GM21786 (cell line): ENCODE measurements around the gene MYH10.

Source experiments
- ATAC-seq: cut with Tn5 transposase; IDR thresholded peaks from one replicate; pipeline ENCODE4 v1.9.1; 2021; ENCODE audit not compliant: unreplicated experiment

Gene MYH10

DNA sequence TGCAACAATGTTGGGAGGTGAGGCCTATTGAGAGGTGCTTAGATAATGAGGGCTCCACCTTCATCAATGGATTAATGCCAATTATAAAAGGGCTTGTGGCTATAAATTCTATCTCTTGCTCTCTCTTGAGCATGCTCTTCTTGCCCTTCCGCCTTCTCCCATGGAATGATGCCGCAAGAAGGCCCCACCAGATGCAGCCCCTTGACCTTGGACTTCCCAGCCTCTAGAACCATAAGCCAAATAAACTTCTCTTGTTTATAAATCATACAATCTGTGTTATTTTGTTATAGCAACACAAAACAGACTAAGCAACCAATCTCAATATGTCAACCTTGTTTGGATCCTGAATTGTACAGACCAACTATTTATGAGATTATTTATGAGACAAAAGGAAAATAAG is 20.0 kb downstream of the MYH10 start:
- ATAC-seq = no peak

DNA sequence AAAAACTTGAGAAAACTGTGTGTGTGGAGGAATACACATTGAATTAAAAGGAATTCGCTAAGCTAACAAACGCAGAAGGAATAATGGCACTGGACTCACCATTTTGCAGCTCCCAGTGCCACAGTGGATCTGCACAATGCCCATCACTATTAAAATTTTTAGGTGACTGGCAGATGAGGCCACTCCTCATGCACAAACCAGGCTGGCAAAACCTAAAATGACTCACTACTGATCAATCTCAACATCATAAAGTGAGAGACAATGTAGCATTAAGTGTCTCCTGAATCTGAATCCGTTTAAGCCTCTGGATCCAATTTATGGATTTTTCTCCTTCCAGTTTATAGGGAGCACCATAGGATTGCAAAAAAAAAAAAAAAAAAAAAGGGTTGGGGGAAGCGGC is 20.6 kb downstream of the MYH10 start:
- no peak for ATAC-seq

DNA sequence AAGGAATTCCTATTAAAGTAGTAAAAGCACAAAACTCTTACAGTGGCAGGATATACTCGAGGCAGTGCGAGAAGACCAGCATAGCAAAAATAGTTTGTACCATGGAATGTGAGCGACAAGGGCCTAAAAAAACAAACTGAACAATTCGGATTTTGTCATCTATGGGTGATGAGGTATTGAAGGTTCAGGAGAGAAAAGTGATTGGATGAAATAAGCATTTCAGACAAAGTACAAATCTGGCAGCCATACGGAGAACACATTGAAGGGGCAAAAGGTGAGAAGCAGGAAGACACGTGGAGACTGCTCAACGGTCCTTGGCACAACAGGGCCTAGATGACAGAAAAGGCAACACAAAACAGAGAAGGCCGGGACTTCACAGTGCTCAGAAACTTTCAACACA is 22.5 kb downstream of the MYH10 start:
- ATAC-seq = no peak

DNA sequence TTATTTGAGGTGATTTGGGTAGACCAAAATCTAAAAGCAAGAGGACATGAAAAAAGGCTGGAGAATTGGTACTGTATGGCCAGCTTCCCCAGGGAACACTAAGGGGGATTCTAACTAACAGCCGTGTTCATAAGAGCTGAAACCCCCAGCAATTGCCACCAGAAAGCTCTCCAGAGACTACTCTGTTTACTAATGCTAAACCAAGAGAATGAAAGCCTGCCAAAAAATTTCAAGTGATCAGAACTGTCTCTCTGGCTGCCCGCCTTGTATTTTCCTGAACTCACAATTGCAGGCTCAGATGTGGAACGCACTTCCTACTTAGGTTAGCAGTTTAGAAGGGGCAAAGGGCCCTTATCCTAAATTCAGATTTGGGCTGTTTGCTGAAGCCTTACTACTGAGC is 24.1 kb downstream of the MYH10 start:
- ATAC-seq = no peak

DNA sequence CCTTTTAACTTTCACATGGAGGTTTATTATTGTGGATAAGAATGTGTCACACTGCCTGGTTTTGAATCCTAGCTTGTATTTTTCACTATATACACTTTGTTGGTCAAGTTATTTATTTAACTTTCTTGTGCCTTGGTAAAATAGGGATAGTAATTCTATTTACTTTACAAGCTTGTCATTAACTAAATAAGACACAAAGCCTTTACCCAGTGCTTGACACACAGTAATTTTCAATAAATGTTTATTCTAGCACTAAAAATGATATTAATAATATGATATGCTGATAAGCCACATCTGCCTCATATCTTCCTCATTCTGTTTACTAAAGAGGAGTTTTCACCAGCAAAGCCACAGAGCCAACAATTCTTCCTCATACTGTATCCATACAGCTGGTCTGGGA is 27.8 kb downstream of the MYH10 start:
- ATAC-seq = no peak

DNA sequence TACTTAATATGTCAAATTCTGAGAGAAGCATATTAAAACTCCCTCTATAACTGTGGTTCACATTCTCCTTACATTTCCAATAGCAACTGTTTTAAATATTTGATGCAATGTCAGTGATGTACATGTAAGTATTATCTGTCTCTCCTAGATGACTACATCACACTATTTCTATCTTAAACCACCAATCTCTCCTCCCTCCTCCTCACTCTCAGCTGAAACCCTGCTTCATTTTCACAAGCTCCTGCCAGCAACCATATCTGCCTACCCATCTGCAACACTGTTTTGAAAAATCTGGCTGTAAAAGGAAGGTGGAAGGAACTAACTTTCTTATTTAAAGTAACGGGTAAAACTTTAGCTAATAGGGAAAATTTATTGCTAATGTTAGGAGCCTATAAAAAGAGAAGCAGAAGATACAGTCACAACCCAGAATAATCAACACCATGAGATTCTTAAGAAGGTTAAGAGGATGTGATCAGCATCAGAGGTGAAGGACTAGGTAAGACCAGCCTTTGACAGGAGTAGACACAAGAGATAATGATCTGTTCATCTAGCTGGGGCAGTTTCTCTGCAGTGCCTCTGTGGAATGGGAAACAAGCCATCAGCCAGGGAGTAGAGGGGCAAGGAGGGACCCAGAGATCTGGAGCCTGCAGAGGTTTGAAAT is 31.0 kb downstream of the MYH10 start:
- ATAC-seq = no peak

DNA sequence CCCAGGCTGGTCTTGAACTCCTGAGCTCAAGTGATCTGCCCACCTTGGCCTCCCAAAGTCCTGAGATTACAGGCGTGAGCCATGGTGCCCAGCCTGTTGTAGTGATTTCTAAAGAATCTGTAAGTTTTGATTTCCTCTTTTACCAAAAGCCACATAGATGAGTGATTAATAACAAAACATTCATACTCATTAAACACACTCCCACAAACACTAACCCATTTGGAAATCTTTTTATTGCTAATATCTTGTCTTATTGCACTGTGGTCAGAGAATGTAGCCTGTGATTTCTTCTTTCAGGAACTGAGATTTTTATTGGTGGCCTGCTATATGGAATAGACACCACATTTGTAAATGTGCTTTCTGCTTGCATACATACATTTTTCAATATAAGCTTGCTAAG is 31.6 kb downstream of the MYH10 start:
- no peak for ATAC-seq

DNA sequence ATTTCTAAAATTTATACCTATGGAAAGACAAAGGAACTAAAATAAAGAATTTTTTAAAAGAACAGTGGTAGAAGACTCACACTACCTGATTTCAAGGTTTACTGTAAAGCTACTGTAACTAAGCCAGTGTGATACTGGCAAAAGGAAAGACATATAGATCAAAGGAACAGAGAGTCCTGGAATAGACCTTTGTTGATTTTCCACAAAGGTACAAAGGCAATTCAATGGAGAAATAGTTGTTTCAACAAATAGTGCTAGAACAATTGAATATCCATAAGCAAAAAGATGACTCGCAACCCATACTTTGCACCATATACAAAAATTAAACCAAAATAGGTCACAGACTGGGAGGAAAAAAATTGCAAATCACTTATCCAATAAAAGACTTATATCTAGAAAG is 36.7 kb downstream of the MYH10 start:
- ATAC-seq = no peak

DNA sequence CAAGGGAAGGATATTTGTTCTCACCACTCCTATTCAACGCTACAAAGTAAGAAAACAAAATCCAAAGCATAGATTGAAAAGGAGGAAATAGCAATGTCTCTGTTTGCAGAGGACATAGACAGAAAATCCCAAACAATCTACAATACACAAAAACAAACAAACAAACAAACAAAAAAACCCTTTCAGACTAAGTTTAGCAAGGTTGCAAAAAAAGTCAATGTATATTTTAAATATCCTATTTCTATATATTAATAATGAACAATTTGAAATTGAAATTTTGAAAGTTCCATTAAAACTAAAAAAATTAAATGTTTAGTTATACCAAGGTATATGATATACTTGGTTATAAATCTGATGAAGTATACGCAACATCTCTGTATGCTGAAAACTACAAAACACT is 37.2 kb downstream of the MYH10 start:
- ATAC-seq = no peak

DNA sequence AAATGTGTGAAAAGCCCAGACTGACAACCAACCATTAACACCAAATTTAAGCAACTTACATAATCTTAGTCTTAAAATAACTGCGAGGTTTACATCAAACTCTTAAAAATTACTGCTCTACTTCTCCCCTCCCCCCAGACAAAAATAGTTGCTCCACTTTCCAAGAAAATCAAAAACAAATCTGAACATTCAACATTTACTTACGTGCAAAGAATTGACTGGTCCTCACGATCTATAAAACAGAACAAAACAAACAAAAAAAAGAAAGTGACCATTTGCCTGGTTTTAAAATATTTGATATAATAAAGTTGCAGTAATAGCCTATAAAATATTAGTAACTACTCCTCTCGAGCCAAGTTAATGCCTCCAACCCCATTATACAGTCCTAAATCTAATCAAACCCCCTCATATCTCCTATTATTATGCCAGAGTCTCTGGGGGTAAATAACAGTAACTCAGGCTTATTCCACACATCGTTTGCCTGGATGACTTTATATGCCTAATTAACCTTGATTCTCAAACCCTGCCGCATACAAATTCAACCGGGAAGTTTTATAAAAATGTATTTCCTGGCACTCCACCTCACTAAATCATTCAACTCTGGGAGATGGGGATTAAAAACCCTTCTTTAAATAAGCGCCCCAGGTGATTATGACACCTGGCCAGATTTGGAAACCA is 41.5 kb downstream of the MYH10 start:
- ATAC-seq = no peak

DNA sequence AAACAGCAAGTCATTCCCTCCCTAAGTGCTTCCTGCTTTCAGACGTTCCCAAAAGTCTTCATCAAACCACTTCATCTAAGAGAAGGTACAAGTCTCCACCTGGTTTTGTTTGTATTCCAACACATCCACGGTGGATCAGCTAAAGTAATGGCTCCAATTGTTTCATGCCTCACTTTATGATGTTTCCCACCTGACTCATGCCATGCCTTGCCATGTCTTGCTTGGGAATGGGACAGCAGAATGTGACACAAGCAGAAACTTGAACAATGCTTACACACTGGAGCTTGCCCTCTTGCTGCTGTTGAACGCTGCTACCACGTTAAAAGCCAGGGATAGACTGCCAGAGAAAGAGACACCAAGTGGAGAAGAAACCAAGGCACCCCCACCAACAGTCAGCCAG is 43.8 kb downstream of the MYH10 start:
- no peak for ATAC-seq

DNA sequence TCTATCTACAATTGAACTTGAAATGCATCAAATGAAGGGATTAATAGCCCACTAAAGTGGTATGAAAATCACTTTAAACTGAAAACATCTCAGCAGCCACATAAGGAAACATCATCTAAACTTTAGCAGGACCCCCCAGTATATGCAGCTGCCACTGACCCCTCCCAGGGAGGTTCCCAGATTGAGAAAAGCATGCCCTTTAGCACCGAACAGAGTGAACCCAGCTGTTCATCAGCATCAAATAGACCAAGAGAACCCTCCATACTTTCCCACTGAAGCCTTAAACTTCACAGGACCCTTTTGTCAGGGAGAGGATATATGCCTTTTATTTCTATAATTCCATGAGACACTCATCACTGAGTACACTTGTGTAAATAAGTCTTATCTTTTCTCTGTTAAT is 44.6 kb downstream of the MYH10 start:
- no peak for ATAC-seq

DNA sequence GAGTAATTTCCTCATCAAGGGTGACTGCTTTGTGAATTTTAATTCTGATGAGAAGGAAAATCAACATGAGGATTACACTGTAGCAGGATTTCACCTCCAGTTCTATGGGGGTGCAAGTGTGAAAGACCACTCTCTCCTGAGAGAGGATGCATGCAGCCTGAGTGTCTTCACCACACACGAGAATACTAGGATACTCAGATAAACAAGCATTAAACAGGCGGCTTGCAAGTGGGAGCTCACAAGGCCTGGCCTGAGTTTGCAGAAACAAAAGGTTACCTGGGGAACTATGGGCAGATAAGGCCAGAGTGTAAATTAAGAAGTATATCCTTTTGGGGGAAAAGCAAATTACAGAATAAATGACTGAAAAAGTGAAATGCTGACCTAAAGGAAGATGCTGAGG is 46.6 kb downstream of the MYH10 start:
- ATAC-seq = no peak

DNA sequence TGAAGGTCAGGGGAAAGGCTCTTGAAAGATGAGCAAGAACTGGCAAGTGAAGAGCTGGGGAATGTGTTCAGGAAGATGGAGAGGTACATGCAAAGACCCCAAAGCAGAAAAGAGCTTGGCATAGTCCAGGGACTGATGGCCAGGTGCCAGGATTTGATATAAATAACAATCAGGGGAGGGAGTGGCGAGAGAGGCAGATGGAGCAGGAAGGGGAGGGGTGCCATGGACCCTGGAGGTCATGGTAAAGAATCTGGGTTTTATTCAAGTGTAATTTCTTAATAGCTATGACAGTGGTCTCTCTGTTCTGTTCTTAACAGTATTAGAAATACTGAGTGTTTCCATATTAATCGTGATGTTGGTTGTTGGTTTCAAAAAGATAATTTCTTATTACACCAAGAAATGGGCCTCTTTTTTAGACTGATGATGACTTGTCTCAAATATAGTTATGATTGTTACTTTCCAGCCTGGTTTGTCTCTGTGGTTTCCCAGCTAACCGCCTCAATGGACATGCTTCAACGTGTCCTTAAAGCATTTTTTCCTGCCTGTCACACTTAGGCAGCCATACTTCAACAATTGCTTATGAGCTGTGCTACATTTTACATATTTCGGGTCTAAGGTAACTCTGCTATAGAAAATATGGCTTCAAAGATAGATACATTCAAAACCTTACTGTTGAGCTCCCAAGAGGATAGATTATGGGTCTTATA is 49.4 kb downstream of the MYH10 start:
- ATAC-seq = no peak

DNA sequence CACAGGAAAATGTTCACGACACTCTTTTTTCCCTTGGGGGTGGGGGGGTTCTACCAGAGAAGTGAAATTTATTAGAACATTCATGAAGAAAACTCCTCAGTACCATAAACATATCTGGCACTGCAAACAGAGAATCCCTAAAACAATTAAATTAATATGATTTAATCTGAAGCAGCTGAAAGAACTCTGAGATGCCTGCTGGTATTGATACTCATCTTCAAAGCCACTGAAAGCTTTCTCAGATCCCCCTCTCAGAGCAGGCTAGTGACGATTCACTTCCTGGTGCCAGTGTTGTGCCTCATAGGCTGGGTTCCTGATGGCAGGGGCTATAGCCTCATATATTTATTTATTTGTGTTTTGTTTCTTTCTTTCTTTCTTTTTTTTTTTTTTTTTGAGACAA is 52.7 kb downstream of the MYH10 start:
- no peak for ATAC-seq

DNA sequence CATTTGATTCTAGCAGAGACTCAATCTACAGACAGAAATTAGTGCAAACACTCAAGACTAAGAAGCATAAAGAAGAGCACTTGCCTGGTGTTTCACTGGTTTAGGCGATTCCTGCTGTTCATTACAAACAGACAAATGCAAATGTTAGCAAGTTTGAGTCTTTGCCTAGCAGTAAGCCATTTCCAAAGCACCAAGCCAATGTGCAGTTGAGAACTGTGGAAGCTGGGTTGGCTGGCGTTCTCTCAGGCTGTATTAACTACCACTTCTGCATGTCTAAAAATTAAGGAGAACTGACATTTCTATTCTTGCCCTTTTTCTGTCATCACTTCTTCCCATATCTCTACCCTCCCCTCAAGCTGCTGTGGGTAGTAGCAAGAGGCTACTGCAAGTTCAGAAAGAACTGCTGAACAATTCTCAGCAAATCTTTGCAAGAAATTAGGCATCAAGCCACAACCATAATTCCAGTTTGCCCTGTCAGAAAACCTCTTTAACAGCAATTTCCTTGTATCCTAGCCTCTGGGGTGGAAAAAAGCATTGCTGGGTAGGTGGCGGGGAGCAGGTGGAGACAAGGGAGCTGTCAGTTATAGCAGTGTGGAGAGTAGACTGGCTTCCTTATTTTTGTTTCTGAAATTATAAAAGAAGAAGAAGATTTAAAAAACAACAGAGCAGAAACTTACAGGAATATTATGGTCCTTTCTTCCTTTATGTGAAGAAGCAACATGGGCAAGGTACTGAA is 53.8 kb downstream of the MYH10 start:
- no peak for ATAC-seq

DNA sequence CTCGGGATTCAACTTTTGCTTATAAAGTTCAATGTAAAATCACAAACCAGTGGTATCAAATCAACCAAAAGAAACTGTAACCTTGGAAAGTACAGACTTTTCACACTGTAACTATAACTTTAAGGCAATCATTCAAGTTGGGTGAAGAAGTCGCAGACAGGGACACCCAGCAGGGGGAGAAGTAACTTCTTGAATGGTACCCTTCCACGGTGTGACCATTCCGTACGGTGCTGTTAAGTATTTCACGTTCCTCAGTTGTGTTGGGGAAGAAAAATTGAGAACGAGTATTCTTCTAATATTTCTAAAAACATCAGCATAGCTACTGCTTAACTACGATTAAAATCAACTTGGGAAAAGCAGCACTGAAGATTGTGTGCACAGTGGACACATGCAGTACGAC is 55.8 kb downstream of the MYH10 start:
- no peak for ATAC-seq

DNA sequence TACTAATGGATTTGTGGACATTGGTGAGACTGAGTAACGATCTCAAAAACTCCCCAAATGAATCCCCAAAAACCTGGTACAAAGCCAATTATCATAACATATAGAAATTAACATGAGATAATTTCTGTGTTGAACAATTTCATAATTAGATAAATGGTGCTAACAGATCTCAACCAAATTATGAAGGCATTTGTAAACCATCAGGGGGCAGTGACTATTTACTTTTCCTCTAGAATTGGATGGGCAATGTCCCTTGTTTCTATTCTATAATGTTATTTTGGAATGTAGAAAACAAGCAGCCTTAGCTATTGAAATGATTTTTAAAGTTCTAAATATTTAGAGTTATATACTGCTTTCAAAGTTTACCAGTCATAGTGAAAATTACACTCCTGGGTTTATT is 57.8 kb downstream of the MYH10 start:
- ATAC-seq = no peak

DNA sequence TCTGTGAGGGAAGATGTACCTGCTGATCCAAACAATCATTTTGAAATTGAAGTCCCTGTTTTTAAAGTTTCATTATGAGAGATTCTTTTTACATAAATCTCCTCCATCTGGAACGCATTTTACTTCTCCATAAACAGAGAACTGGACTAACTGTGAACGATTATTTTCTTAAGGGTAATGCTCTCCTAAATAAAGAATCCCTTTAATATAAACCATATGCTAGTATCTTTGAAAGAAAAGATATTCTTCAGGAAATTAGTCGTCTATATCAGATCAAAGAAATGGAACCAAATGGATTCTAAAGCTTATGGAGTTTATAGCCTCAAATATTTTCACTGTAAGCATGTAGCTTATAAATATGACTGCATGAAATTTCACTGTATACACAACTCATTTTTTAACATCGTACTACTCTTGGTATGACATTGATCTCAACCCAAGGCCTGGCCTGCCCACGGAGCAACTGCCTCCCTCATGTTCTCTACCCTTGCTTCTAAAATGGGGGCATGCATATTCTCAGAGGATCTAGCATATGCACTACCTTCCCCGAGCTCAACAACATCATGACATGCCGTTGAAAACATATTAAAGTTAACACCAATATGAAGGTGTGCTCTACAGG is 66.4 kb downstream of the MYH10 start:
- ATAC-seq = no peak

DNA sequence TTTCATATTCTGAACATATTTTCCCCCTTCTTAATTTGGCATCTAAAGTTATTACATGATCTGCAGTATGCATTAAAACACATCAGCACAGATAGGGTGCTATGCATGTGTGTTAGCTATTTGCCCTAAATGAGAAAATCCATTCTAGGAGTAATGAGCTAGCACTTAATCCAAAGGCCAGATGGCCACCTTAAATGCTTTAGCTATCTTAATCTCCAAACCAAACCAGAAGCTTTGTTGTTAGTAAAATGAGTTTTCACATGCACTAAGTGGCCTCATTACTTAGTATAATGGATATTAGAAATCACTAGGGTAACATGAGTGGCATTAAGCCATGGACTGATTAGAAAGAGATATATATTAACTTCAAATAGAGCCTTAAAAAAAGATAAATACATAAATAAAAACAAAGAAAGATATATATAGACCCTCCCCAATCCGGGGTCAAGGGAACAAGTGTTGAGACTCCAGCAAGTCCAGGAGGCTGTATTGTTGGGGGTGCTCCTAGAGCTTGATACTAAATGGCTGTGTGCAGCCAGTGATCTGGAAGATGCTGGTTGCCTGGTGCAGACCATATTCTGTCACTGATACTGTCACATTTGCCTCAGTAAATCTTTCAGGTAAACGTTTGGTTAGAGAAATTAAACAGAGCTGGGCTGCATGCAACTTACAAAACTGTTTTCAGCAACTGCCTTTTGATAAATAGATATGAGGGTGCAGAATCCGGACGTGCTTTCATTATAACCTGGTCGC is 67.3 kb downstream of the MYH10 start:
- ATAC-seq = no peak

DNA sequence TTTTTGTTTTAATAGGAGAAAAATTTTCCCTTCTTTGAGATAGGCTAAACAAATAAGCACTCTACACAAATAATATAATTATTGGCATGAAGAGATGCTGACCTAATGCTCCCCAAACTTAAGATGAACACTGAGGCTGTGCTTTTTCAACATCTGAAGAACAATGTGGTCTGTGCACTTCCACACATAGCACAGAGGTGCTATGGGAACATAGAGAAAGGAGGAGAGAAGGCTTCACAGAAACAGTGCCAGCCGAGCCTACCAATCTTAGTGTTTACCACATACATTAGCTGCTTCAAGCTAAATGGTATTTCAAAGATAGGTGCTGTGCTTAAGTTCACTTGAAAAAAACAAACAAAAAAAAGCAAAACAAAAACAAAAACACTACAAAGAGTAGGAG is 72.4 kb downstream of the MYH10 start:
- no peak for ATAC-seq
